Stomach (tissue), 9 donors: ENCODE results near the gene SPAG16. TPM values are rescaled to one million over a fixed set of nuclear protein-coding genes. Genes with fewer than 3 reads are reported as not detected.

Experiments
- DNase-seq, 2 donors: peaks; one replicate each; pipeline versions ENCODE4 v3.0.0 to v3.0.0-alpha.2; 2013 to 2019
- H3K27ac ChIP-seq, 5 donors: fragments of 200-600 bp in 4 of 5; sonication (generic) in 4 of 5; one replicate each; pipeline ENCODE4 v1.5.1; 2013 to 2019; ENCODE audit warnings: mild to moderate bottlenecking in 1 of 5, moderate library complexity in 1 of 5
- H3K27me3 ChIP-seq, 3 donors: fragments of 200-600 bp; sonication (generic); one replicate each; pipeline ENCODE4 v1.5.1; 2017 to 2019; ENCODE audit warnings: mixed run types in 1 of 3
- H3K36me3 ChIP-seq, 4 donors: fragments of 200-600 bp; sonication (generic); 1 replicate in 3 of 4; 2 replicates in 1 of 4; pipeline ENCODE4 v1.5.1; 2016 to 2019
- H3K4me1 ChIP-seq, 4 donors: fragments of 200-600 bp; sonication (generic); one replicate each; pipeline ENCODE4 v1.5.1; 2016 to 2019
- H3K4me3 ChIP-seq, 4 donors: fragments of 200-600 bp; sonication (generic) in 3 of 4; one replicate each; pipeline ENCODE4 v1.5.1; 2016 to 2019; ENCODE audit warnings: mild to moderate bottlenecking in 1 of 4
- H3K9me3 ChIP-seq, 4 donors: fragments of 200-600 bp; sonication (generic); one replicate each; pipeline ENCODE4 v1.5.1; 2016 to 2019
- EP300 ChIP-seq: sonication (generic); formaldehyde crosslinking; IDR thresholded peaks from one replicate; pipeline ENCODE4 v1.6.1; 2017; ENCODE audit warnings: antibody characterized with exemption
- POLR2A ChIP-seq, 4 donors: fragments of 450-650 bp; IDR thresholded peaks; one replicate each; pipeline ENCODE4 v1.6.1; 2016; ENCODE audit warnings: antibody characterized with exemption in 4 of 4, control low read depth in 2 of 4, mild to moderate bottlenecking in 1 of 4, moderate library complexity in 1 of 4
- POLR2AphosphoS5 ChIP-seq, 3 donors: sonication (generic); formaldehyde crosslinking; IDR thresholded peaks; one replicate each; pipeline ENCODE4 v1.6.1; 2016; ENCODE audit warnings: antibody characterized with exemption in 3 of 3
- WGBS, 5 donors: extraction: QIAGEN DNeasy Blood & Tissue Kit in 3 of 5; methylation state at CpG; one replicate each; pipeline versions ENCODE4 v1.1.5 to v1.1.7; 2013 to 2018; 5-methylcytosine and 5-hydroxymethylcytosine counted together
- intact Hi-C: fragments of 100-400 bp; cut with DNase I; formaldehyde crosslinking; loops from one replicate; pipeline ENCODE4 v1.15.1; 2023; ENCODE audit warnings: low total_unique reads
- polyA plus RNA-seq, 3 donors: library from polyadenylated mRNA; stranded (reverse); fragments of 200-250 nt; gene quantifications; one replicate each; pipeline ENCODE4 v1.2.3, GENCODE V29; 2013
- total RNA-seq, 5 donors: library from RNA; depleted of rRNA; stranded (reverse); fragments of >200 nt; gene quantifications; one replicate each; pipeline versions ENCODE4 v1.1.0 to v1.2.3, GENCODE V29; 2014 to 2016
- TF ChIP-seq, protein P1 (sequence below), 7 experiments: fragments of 450-650 bp in 4 of 7; fragments of 200-600 bp in 3 of 7; sonication (generic) in 3 of 7; IDR thresholded peaks; one replicate each; pipeline ENCODE4 v1.5.1; 2016 to 2019; ENCODE audit warnings: antibody characterized with exemption in 7 of 7, control low read depth in 2 of 7, mild to moderate bottlenecking in 1 of 7
- donor health status: healthy with polysubstance abuse.
- donor health status: Bipolar disorder and iron deficiency.
- donor health status: healthy.

SPAG16 gene
- total and polyA plus RNA-seq, 8 donors, result 16.0 to 137 (median 34.4) TPM

- H3K4me1 ChIP-seq, result no peaks in the 10 kb centered on the region
- no peak overlapping the region for H3K27ac ChIP-seq
- no peaks in the 10 kb centered on the region for H3K36me3 ChIP-seq
- no peaks in the 10 kb centered on the region for H3K27me3 ChIP-seq
- no peak overlapping the region for H3K4me3 ChIP-seq
- no peaks in the 10 kb centered on the region for H3K9me3 ChIP-seq
- TF ChIP-seq POLR2A (IDR thresholded peaks at IDR 0.05), result no peak
- TF ChIP-seq, protein P1, sequence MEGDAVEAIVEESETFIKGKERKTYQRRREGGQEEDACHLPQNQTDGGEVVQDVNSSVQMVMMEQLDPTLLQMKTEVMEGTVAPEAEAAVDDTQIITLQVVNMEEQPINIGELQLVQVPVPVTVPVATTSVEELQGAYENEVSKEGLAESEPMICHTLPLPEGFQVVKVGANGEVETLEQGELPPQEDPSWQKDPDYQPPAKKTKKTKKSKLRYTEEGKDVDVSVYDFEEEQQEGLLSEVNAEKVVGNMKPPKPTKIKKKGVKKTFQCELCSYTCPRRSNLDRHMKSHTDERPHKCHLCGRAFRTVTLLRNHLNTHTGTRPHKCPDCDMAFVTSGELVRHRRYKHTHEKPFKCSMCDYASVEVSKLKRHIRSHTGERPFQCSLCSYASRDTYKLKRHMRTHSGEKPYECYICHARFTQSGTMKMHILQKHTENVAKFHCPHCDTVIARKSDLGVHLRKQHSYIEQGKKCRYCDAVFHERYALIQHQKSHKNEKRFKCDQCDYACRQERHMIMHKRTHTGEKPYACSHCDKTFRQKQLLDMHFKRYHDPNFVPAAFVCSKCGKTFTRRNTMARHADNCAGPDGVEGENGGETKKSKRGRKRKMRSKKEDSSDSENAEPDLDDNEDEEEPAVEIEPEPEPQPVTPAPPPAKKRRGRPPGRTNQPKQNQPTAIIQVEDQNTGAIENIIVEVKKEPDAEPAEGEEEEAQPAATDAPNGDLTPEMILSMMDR (IDR thresholded peaks at IDR 0.05), result no peak
- 82 to 92% (median 87%) methylated on average over 3 of the region's 3 CpGs for WGBS, 5 donors
- DNase-seq, result no peak
- intact Hi-C loops, result no loop called here
Measured at GRCh38 chr2:213740453-213740852, 456.2 kb downstream of the SPAG16 start.

GRCh38 chr2:213751446-213751845 lies 467.2 kb downstream of the SPAG16 start:
- 36 to 48% (median 45%) methylated on average over 6 of the region's 6 CpGs for WGBS, 5 donors
- H3K27ac ChIP-seq, result no peak overlapping the region
- no peaks in the 10 kb centered on the region for H3K27me3 ChIP-seq
- intact Hi-C loops, result no loop called here
- H3K36me3 ChIP-seq, result no peaks in the 10 kb centered on the region
- peak in 1 of 2 donors; percentile 1 for DNase-seq
- H3K4me3 ChIP-seq, result no peak overlapping the region
- no peaks in the 10 kb centered on the region for H3K4me1 ChIP-seq
- TF ChIP-seq EP300, result no peak
- no peak for TF ChIP-seq POLR2AphosphoS5 (IDR thresholded peaks at IDR 0.05)
- no peak for TF ChIP-seq POLR2A (IDR thresholded peaks at IDR 0.05)
- TF ChIP-seq, protein P1 (IDR thresholded peaks at IDR 0.05), result no peak
- H3K9me3 ChIP-seq, result no peaks in the 10 kb centered on the region

DNA sequence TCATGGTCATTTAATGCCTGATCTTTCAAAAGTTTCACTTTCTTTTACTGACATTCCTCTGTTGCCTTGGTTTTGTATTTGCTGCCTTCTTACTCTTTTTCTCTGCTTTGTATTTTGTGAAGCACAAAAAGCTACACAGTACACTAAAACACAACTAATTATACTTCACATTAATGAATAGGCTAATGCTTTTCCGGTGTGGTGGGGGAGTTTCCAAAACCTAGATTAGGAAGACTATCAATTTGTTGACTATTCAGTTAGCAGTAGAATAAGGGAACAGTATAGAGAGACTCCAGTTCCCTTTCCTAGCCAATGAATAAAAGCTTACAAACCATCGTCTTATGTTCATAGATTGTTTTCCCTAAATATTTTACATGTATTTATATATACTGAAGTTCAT lies 468.3 kb downstream of the SPAG16 start:
- intact Hi-C loops, result no loop called here
- no peaks in the 10 kb centered on the region for H3K27me3 ChIP-seq
- H3K4me1 ChIP-seq, result no peaks in the 10 kb centered on the region
- no peak overlapping the region for H3K27ac ChIP-seq
- no peak overlapping the region for H3K4me3 ChIP-seq
- TF ChIP-seq EP300 (no peak), POLR2AphosphoS5 (IDR thresholded peaks at IDR 0.05) (no peak), POLR2A (IDR thresholded peaks at IDR 0.05) (no peak)
- TF ChIP-seq, protein P1 (IDR thresholded peaks at IDR 0.05), result no peak
- WGBS, 5 donors, result 75 to 86% (median 79%) methylated on average over 2 of the region's 2 CpGs
- no peak for DNase-seq
- no peaks in the 10 kb centered on the region for H3K9me3 ChIP-seq
- no peaks in the 10 kb centered on the region for H3K36me3 ChIP-seq

DNA sequence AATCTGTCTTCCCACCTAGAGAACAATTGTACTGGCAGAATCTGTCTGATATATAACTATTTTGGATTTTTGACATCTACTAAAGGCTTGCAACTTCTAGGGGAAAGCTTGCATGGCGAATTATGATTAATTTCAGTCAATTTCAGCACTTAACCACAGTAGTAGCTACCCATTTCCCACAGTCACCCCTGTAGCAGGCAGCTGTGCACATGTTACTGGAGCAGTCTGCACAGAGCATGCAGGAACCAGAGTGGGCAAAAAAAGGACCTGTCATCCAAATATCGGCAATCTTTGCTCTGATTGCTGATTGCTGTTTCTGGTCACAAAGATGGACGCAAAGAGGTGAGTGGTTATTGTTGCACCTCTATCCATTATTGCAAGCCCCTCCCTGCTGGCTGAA lies 473.3 kb downstream of the SPAG16 start:
- Histone ChIP-seq H3K4me3 (no peak overlapping the region), H3K27ac (no peak overlapping the region), H3K36me3 (no peaks in the 10 kb centered on the region), H3K9me3 (no peaks in the 10 kb centered on the region), H3K4me1 (no peaks in the 10 kb centered on the region), H3K27me3 (no peaks in the 10 kb centered on the region)
- WGBS, 5 donors, result 67 to 78% (median 74%) methylated on average over 3 of the region's 3 CpGs
- TF ChIP-seq EP300, result no peak
- TF ChIP-seq, protein P1 (IDR thresholded peaks at IDR 0.05), result no peak
- no peak for TF ChIP-seq POLR2A (IDR thresholded peaks at IDR 0.05)
- no peak for TF ChIP-seq POLR2AphosphoS5 (IDR thresholded peaks at IDR 0.05)
- intact Hi-C loops, result no loop called here
- no peak for DNase-seq
